HG02885 (cell line): ENCODE measurements around the gene ELF5.

Source experiments
- ATAC-seq: cut with Tn5 transposase; IDR thresholded peaks from one replicate; pipeline ENCODE4 v1.9.1; 2021; ENCODE audit warnings: mild to moderate bottlenecking; ENCODE audit not compliant: unreplicated experiment, poor library complexity

Gene ELF5

DNA sequence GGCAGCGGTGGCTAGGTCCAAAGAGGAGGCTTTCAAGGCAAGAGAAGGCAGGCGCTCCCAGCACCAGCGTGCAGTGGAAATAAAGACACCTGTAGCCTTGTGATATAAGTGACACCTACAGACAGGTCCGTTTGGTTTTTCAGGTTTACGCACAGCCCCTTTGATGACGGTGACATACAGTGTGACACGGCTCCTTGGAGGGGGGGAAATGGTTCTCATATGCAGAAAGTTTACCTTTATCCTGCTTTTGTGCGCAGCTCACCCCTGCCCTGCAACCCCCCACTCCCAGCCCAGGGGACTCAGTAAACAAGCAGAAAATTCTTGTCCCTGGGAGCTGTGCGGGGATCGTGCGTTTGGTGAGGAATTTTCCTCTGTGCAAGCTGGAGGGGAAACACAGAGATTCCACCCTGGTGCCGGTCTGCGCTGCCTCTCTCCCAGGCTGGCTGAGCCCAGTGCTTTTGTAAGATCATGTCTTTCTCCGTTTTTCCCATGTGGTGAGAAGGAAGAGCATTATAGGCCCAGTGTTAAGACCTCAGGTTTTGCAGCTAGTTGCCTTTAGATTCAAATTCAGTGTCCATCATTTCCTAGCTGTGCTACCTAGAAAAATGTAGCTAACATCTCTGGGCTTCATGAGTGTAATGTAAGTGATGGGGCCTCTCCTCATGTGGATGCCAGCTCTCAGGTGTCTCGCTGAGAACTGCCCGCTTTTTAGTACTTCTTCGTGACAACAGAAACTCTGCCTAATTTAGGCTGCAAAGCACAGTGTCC lies at the start of gene ELF5:
Gene ELF5 (minus strand): TSS at position 113 of the 768 bp plus-strand sequence. CDS start 8,045 bp downstream, outside the sequence.
- ATAC-seq: no peak

DNA sequence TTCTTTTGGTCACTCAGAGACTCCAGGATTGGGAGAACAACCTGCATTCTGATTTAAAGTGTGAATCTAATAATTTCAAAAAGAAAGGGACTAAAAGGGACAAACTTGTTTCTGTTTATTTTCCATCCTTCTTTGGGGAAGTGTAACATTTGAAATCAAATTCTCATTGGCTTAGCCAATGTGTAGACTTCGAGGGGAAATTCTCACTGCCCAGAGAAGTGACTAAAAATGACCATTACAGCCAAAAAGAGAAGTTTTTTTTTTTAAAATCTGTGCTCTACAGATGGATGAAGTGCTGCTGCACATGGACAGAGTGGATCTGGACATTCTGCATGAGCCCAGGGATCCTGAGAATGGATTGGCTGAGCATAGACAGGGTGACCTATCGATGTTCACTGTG lies 49.4 kb upstream of the ELF5 start:
- no peak for ATAC-seq

DNA sequence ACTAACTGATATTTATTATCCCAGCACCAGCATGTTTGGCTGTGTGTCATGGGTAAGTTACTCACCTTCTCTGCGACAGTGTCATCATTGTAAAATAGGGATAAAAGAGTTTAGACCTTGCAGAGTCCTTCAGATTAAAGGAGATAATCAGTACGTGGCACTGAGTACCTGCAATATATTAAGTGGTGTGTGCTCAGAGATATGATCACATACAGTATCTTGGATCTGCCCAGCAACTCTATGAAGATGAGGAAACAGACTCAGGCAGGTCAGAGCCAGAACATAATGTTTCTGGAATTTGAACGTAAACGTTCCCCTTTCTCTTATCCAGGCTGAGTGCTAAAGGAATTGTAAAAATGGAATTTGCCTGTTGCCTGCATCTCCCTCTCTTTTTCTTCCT lies 46.9 kb upstream of the ELF5 start:
- ATAC-seq: no peak

DNA sequence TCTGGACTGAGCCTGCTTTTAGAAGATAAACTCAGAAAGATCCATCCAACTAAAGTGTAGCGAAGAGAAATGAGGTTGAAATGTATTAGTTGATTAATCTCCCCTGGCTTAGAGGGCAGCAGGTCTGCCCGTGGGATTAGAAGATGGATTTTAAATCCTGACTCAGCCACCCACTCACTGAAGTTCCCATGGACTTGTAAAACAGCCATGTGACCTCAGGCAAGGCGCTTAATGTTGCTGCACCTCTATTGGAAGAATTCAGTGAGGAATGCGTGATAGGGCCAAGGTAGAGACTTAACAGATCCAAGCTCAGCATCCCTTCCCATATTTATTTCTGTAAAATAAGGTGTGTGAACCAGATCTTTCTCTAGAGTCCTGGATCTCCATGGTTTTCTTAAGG lies 45.1 kb upstream of the ELF5 start:
- no peak for ATAC-seq

DNA sequence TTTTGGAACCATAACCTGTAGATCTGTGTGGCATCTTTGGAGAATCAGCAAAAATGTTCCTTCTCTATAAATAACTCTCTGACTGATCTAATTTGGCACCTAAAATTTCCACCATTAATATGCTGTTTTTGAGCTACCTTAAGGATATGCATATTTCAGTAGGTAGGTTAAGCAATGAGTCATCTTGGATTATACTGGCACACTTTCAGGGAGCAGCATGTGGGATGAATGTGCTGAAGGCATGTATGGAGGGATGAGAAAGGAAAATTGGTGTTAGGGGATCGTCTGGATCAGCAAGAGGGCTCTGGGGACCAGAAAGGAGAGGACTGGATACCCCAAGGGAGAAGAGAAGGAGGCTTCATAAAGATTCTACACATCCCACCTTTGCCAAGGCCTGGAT lies 44.6 kb upstream of the ELF5 start:
- no peak for ATAC-seq

DNA sequence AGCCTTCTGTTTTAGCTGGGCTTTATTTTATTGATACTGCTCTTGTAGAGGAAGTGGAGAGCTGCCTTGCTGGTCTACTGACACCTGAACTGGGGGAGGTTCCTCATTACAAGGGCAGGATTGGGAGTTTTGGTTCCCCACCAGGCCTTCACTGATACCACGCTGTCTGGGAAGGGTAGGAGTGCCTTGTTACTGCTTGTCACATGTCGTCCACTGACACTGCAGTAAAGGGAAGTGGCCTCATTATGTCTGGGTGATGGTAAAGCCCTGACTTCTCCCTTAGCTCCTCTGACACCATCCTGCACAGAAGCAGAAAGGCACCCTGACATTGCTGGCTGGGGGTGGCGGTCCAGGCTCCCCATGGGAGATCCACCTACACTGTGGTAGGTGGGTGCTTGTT lies 38.7 kb upstream of the ELF5 start:
- no peak for ATAC-seq

DNA sequence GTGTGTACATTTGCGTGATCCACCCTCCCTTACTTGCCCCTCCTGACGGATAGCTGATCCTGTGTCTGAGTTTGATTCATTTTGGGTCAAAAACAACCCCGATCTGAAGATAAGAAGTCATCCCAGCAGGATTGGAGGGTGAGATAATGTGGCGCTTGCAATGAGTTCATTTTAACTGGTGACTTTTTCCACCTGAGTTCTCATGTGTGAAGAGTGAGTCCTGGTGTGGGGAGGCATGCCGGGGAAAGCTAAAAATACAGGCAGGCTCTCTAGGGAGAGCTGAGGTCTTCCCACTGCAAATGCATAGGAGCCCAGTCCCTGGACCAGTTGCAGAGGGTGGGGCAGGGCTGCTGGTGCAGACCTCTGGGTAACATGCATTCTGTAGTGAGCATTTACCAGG lies 35.7 kb upstream of the ELF5 start:
- no peak for ATAC-seq

DNA sequence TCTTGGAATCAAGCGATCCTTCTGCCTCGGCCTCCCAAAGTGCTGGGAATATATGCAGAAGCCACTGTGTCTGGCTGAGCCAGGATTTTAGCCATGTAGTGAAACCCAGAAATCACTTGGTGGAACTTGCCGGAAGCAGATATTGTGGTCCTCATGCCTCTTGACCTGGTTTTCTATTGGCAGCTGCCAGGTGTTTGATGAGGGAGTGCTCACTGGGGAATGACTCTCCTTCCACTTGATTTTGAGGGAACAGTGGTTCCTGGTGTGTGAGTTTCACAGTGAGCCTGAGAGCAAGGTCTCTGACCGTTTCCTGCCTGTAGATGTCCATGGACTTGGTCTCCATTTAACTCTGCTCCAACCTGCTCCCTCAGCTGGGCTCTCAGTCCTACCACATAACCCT lies 34.7 kb upstream of the ELF5 start:
- no peak for ATAC-seq

DNA sequence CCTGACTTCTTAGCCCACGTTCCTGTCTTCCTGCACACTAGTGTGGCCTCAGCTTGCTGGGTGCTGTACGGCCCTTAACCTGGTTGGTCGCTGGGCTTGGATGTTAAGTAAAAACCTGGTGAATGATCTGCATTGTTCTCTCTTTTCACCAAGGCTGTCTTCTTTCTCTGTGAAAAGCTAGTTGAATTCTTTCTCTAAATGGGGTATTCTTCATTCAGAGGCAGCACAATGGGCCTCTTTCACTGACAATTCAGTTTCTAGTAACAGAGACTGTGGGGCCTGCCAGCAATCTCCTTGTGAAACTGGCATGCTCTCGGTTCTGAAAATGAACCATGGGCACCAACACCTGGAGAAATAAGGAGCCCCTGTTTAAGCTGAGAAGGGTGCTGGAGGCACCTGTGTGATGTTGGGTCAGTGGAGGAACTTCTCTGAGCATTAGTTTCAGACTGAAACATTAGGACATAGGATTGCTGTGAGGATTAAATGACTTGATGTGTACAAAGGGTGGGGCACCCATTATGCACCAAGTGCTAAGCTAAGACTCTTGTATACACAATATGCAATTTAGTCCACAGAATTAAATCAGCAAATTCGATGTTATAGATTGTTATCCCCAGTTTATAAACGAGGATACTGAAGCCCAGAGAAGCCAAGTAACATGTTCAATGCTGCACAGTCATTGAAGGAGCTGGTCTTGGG lies 33.1 kb upstream of the ELF5 start:
- no peak for ATAC-seq

DNA sequence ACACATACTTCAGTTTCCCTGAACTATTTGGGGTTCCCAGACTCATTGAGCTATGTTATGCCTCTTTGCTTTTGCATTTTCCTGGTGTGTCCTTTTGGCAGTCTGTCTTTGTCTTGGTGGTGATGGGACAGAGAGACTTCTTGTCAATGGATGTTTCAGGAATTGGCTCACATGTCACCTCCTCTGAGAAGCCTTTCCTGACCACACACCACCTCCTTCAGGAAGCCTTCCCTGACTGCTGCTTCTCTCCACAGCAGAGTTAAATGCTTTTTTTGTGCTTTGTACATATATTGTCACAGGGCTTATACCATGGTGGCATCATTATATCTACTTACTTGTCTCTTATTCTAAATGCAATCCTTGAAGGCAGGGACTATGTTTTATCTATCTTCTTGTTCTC lies 28.5 kb upstream of the ELF5 start:
- no peak for ATAC-seq

DNA sequence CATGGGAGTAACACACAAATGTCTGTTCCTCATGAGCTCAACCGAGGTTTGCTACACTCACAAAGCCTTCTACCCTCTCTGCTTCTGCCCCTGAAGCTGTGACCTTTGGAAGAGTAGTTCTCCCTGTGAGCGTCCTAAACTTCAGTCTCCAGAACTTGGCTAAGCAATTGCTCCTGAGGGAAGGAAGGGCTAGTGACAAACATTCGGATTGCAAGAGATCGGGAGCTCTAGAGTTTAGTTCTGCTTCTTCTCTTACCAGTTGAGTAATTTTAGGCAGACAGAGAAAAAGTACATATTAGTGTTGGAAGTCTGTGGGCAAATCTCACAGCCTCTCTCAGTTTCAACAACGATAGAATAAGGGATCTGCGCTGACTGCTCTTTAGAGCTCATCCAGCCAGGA lies 27.3 kb upstream of the ELF5 start:
- no peak for ATAC-seq

DNA sequence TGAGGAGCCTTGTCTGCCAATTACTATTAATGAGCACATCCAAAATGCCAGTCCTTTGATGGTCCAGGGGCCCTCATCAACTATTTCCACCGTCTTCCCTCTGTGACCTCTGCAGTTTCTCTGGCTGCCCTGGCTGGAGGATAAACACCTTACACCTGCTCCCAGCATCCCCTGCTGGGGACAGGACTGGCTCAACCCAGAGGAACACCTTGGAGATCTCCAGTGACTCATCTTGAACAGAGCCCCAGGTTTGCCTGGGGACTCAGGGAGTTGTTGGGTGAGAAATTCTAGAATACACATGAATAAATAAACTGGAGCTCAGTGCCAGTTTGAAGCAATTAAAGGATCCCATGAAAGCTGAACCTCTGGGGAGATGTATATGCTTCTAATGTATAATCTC lies 24.0 kb upstream of the ELF5 start:
- no peak for ATAC-seq

DNA sequence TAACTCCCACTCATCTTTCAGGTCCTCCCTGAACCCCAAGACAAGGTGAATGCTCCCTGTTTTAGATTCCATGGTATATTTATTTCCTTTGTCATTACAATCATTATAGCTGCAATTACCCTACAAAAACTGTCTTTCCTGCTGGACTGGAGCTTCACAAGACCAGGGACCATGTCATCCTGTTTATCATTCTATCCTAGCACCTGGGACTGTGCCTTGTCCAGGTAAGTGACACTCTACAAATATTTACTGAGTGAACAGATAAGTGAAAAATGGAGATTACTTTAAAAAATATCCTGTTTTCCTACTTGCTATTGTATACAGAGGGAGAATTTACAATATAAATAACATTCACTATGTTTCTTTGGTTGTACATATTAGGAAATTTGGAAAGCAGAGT lies 22.5 kb upstream of the ELF5 start:
- no peak for ATAC-seq

DNA sequence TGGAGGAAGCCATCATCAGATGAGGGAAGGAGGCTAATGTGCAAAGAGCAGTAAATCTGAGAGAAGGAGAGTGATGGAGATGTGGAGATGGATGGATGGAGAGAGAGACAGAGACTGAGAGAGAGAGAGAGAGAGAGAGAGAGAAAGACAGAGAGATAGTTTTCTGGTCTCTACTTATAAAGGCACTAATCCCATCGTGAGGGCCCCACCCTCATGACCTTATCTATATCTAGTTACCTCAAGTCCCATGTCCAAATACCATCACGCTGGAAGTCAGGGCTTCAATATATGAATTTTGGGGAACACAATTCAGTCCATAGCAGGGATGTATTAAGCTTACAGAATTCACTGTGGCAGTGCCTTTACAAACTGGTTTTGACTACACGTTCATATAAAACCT lies 21.2 kb upstream of the ELF5 start:
- no peak for ATAC-seq

DNA sequence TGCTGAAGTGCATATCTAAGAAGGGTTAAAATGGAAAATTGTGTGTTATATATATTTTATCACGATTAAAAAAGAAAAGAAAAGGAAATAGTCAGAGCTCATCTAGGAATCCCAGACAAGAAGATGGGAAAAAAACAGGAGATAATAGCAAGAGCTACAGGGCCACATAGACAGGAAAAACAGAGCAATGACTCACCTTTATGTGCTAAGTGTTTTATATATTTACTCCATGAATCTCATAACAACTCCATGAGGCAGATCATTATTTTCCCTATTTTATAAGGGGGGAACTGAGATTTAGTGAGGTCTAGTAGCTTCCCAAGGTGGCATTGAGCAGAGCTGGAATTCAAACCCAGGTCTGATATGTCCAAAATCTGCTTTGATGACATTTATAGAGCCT lies 18.1 kb upstream of the ELF5 start:
- ATAC-seq: no peak

DNA sequence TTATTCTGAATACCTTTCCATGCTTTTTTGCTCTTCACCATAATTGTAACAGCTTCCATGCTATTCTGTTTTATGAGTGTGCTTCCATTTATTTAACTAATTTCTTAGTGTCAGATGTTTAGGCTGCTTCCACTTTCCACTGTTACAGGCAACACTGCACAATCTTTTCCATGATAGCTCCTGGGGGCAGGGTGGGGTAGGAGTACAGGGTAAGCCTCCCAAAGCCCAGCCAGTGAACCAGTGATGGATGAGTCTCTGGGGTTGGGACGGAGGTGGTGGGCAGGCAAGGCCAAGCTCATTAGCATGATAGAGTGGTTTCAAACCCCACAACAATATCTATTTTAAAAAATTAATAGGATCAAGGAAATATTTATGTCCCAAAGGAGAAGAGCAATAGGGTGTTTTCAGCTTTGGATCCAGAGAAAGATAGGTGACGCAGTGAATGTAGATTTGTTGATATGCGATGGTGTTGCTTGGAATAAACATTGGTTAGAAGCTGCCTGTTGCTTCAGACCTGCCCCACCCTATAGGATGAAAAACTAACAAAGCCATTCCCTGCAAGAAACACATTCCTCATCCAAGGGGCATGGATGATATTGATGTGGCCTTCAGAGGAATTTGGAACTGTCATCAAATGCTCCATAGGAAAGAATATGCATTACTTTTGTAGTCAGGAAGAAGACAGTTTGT lies 17.1 kb upstream of the ELF5 start:
- no peak for ATAC-seq

DNA sequence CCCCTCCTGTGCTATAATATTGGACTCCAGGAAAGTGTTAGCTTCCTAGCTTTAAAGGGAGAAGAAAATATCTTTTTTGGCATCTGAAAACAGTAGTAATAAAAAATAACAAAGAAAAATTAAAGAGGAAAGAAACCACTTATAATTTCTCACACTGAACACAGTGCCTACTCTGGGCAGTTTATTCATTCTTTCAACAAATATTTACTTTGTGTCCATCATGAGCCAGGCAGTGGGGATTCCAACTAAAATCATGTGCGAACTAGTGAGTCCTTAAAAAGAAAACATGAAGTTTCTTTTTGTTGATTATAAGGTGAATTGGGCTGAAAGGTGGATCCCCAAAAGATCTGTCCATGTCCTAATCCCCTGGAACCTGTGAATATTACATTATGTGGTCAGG lies 16.0 kb upstream of the ELF5 start:
- no peak for ATAC-seq

DNA sequence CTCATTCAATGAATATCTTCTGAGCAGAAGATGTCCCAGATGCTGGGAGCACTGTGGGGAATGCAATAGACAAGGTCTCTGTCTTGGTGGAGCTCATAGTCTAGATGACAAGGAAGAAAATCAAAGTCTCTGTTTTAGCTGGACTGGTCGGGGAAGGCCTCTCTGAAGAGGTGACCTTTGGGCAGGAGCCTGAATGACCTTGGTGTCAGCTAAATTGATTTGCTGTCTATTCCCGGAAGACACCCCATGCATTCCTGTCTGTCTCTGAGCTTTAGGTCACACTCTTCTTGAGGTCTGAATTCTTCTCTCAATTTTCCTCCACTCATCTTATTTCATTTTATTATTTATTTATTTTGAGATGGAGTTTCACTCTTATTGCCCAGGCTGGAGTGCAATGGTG lies 14.5 kb upstream of the ELF5 start:
- ATAC-seq: no peak

DNA sequence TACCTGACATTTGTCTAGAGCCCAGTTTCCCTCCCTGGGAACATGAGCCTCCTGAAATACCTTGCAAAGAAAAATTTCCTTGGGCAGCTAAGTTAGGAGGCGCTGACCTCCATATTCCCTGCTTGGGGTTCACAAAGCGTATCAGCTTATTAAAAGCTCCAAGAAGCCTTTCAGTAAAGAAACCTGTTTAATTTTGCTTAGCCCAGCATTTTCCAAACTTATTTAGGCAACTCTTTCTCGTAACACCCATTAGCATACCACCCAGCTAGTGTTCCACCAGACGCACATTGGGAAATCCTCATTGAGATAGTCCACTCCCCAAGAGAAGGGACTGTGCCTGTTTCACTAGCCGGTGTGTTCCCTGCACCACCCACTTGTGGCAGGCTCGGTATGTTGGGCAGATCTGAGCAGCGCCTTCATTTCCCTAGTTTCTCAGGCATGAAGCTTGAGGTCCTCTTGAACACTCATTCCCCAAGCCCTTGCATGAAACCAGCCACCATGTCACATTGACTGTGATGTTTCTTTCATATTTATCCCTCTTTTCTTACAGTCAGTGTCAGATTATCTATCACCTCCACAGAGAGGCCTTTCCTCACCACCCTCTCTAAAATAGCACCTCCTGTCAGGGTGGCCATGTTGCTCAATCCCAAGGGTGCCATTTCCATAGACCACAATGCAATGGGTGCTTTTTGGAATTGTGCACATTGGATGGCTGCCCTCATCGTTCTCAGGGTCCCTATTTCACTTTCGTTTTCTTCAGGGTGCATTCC lies 12.5 kb upstream of the ELF5 start:
- no peak for ATAC-seq

DNA sequence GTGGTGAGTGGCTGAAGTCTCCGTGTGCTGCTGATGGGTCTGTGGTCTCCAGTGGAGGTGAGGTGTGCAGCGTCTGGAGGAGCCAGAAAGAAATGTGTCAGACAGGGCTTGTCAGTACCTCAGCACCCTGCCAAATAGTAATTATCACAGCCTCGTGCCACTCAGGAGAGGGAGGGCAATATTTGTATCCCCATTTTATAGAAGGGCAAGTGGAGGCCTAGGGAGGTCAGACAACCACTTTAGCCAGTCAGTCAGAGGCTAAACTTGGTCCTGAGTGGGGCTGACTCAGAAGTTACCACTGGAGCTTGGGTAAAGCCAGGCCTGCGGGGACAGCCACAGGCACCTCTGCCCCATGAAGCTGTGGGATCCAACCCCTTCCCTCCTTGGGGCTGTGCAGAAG lies 11.5 kb upstream of the ELF5 start:
- no peak for ATAC-seq

DNA sequence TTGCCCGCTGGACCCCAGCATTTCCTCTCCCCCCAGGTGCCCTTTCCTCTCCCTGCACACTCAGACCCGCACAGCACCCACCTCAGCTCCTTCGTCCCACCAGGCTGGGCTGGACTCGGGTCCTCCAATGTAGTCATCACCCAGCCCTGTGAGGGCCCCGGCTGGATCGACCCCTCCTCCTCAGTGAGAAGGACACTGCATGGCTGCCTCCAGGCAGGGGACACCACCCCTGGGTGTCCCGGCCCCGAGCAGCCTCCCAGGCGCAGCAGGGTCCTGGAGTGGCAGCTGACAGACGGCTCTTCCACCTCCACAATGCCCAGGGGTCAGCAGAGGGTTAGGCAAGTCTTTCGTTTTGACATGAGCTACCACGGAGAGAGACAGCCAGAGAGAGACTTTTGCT lies 11.1 kb upstream of the ELF5 start:
- ATAC-seq: no peak
